ENCODE measurements around the gene RASSF5. TPM values are rescaled to one million over a fixed set of nuclear protein-coding genes. Genes with fewer than 3 reads are reported as not detected.

The RASSF5 gene
- total and polyA plus RNA-seq, 2 of the 13 experiments (the other 11 are each of a cell fraction or from before 2014, with no cell fraction given): 0.18 to 0.40 TPM

GRCh38 chr1:206556047-206556749, 48.9 kb downstream of the RASSF5 start (continued):
- peak; percentile 74; the same call in 1 of the 2 replicates for TF ChIP-seq ONECUT2 (CRISPR knock-in tag; IDR thresholded peaks at IDR 0.05)
- TF ChIP-seq DZIP1 (CRISPR knock-in tag; IDR thresholded peaks at IDR 0.05): no peak
- no peak for TF ChIP-seq SMC3 (IDR thresholded peaks at IDR 0.05; ENCODE audit: low read length)
- TF ChIP-seq, protein P1, sequence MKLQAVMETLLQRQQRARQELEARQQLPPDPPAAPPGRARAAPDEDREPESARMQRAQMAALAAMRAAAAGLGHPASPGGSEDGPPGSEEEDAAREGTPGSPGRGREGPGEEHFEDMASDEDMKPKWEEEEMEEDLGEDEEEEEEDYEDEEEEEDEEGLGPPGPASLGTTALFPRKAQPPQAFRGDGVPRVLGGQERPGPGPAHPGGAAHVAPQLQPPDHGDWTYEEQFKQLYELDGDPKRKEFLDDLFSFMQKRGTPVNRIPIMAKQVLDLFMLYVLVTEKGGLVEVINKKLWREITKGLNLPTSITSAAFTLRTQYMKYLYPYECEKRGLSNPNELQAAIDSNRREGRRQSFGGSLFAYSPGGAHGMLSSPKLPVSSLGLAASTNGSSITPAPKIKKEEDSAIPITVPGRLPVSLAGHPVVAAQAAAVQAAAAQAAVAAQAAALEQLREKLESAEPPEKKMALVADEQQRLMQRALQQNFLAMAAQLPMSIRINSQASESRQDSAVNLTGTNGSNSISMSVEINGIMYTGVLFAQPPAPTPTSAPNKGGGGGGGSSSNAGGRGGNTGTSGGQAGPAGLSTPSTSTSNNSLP (IDR thresholded peaks at IDR 0.05; ENCODE audit: low read depth, low read length): no peak
- no peak for TF ChIP-seq ZNF674 (CRISPR knock-in tag; IDR thresholded peaks at IDR 0.05; ENCODE audit: low read depth)
- no peak for TF ChIP-seq ZNF597 (CRISPR knock-in tag; IDR thresholded peaks at IDR 0.05)
- peak; percentile 70; the same call in 1 of the 2 replicates for TF ChIP-seq HMG20A (CRISPR knock-in tag; IDR thresholded peaks at IDR 0.05; ENCODE audit: borderline replicate concordance)
- no peak for TF ChIP-seq ZBTB46 (CRISPR knock-in tag; IDR thresholded peaks at IDR 0.05; ENCODE audit: borderline replicate concordance)
- no peak for TF ChIP-seq YEATS4 (CRISPR knock-in tag; IDR thresholded peaks at IDR 0.05; ENCODE audit: borderline replicate concordance)
- no peak for TF ChIP-seq PCBP2 (optimal IDR thresholded peaks at IDR 0.05; ENCODE audit: low read depth, low read length, poor library complexity, severe bottlenecking)
- TF ChIP-seq, protein P2, sequence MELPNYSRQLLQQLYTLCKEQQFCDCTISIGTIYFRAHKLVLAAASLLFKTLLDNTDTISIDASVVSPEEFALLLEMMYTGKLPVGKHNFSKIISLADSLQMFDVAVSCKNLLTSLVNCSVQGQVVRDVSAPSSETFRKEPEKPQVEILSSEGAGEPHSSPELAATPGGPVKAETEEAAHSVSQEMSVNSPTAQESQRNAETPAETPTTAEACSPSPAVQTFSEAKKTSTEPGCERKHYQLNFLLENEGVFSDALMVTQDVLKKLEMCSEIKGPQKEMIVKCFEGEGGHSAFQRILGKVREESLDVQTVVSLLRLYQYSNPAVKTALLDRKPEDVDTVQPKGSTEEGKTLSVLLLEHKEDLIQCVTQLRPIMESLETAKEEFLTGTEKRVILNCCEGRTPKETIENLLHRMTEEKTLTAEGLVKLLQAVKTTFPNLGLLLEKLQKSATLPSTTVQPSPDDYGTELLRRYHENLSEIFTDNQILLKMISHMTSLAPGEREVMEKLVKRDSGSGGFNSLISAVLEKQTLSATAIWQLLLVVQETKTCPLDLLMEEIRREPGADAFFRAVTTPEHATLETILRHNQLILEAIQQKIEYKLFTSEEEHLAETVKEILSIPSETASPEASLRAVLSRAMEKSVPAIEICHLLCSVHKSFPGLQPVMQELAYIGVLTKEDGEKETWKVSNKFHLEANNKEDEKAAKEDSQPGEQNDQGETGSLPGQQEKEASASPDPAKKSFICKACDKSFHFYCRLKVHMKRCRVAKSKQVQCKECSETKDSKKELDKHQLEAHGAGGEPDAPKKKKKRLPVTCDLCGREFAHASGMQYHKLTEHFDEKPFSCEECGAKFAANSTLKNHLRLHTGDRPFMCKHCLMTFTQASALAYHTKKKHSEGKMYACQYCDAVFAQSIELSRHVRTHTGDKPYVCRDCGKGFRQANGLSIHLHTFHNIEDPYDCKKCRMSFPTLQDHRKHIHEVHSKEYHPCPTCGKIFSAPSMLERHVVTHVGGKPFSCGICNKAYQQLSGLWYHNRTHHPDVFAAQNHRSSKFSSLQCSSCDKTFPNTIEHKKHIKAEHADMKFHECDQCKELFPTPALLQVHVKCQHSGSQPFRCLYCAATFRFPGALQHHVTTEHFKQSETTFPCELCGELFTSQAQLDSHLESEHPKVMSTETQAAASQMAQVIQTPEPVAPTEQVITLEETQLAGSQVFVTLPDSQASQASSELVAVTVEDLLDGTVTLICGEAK (IDR thresholded peaks at IDR 0.05): no peak
- TF ChIP-seq, protein P2 (CRISPR knock-in tag; IDR thresholded peaks at IDR 0.05): no peak
